Peyer's patch (tissue), 4 donors: ENCODE data around the gene SLC22A16.

Experiments used
- CTCF ChIP-seq, 6 experiments: fragments of 450-650 bp in 4 of 6; fragments of 200-600 bp in 2 of 6; sonication (generic) in 1 of 6; IDR thresholded peaks; one replicate each; pipeline ENCODE4 v1.5.1; 2017 to 2019; ENCODE audit warnings: antibody characterized with exemption in 6 of 6, mild to moderate bottlenecking in 3 of 6, moderate library complexity in 1 of 6
- POLR2A ChIP-seq, 2 donors: fragments of 450-650 bp; IDR thresholded peaks; one replicate each; pipeline ENCODE4 v1.5.1; 2017; ENCODE audit warnings: antibody characterized with exemption in 2 of 2, mild to moderate bottlenecking in 2 of 2, moderate library complexity in 2 of 2

DNA sequence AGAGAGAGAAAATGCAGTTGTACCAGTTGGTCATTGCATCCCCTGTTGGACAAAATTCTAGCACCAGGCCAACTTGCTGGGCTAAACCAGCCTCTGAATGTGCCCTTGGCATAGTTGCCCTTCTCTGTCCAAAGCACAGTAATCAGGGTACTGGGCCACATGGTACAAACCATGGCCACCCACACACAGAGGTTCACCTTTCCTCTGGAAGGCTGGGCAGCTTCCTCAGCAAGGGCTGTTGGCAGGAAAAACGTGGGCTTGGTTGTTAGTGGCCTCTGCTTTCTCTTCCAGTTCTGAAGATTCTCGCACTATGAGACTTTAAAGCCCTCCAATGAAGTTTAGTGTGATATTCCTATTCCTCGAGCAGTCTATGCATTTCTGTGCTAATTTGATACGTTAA is 61.7 kb downstream of the SLC22A16 start:
- TF ChIP-seq CTCF (IDR thresholded peaks at IDR 0.05): no peak
- no peak for TF ChIP-seq POLR2A (IDR thresholded peaks at IDR 0.05)
